ENCODE results near the gene DBH. TPM values are rescaled to one million over a fixed set of nuclear protein-coding genes. Genes with fewer than 3 reads are reported as not detected.

DBH gene
- total RNA-seq, 3 donors from 2014 or later, result not detected

- DNase-seq (no peak), ATAC-seq (no peak)
- no peaks in the 10 kb centered on the region for H3K4me1 ChIP-seq (ENCODE audit: low read depth)
- intact Hi-C loops (cut with DNase I, micrococcal nuclease), result no loop called here
- H3K4me3 ChIP-seq, result no peak overlapping the region
- H3K36me3 ChIP-seq (ENCODE audit: low read depth), result no peaks in the 10 kb centered on the region
- no peaks in the 10 kb centered on the region for H3K9me3 ChIP-seq
- TF ChIP-seq CTCF (IDR thresholded peaks at IDR 0.05), result no peak
Measured at GRCh38 chr9:133641396-133641655, 5.2 kb downstream of the DBH start.

GRCh38 chr9:133641861-133642595 is 5.9 kb downstream of the DBH start:
- intact Hi-C loops (cut with DNase I, micrococcal nuclease), result no loop called here
- DNase-seq, result peak in 1 of 3 donors; percentile 27
- no peaks in the 10 kb centered on the region for H3K36me3 ChIP-seq (ENCODE audit: low read depth)
- H3K4me3 ChIP-seq, result no peak overlapping the region
- H3K4me1 ChIP-seq (ENCODE audit: low read depth), result no peaks in the 10 kb centered on the region
- TF ChIP-seq CTCF (IDR thresholded peaks at IDR 0.05), result no peak
- no peaks in the 10 kb centered on the region for H3K9me3 ChIP-seq
- no peak for ATAC-seq

- no peaks in the 10 kb centered on the region for H3K9me3 ChIP-seq
- DNase-seq (peak in 1 of 3 donors; percentile 3), ATAC-seq (no peak)
- no peaks in the 10 kb centered on the region for H3K4me1 ChIP-seq (ENCODE audit: low read depth)
- TF ChIP-seq CTCF (IDR thresholded peaks at IDR 0.05), result no peak
- intact Hi-C loops (cut with DNase I, micrococcal nuclease), result no loop called here
- H3K36me3 ChIP-seq (ENCODE audit: low read depth), result no peaks in the 10 kb centered on the region
- H3K4me3 ChIP-seq, result no peak overlapping the region
Measured at GRCh38 chr9:133642708-133643361, 6.7 kb downstream of the DBH start.

- H3K4me3 ChIP-seq, result no peak overlapping the region
- no peaks in the 10 kb centered on the region for H3K36me3 ChIP-seq (ENCODE audit: low read depth)
- no peak for DNase-seq
- TF ChIP-seq CTCF (IDR thresholded peaks at IDR 0.05), result no peak
- H3K9me3 ChIP-seq, result no peaks in the 10 kb centered on the region
- no peak for ATAC-seq
- intact Hi-C loops (cut with DNase I, micrococcal nuclease), result no loop called here
- H3K4me1 ChIP-seq (ENCODE audit: low read depth), result no peaks in the 10 kb centered on the region
Measured at GRCh38 chr9:133643362-133643755, 7.2 kb downstream of the DBH start.

- no peak for TF ChIP-seq CTCF (IDR thresholded peaks at IDR 0.05)
- Histone ChIP-seq H3K4me3 (no peak overlapping the region), H3K4me1 (ENCODE audit: low read depth) (no peaks in the 10 kb centered on the region), H3K36me3 (ENCODE audit: low read depth) (no peaks in the 10 kb centered on the region), H3K9me3 (no peaks in the 10 kb centered on the region)
- DNase-seq, result no peak
- no peak for ATAC-seq
- intact Hi-C loops (cut with DNase I, micrococcal nuclease), result no loop called here
Measured at GRCh38 chr9:133643978-133644760, 8.0 kb downstream of the DBH start.

Measured in mucosa of descending colon (tissue), 3 donors.